GM12872 (cell line): Measurements from ENCODE around the gene ATP9A.

ENCODE experiments used
- TF ChIP-seq, protein P1 (sequence below): IDR thresholded peaks from 3 replicates; pipeline ENCODE4 v1.5.1; 2011; ENCODE audit warnings: low read depth, mild to moderate bottlenecking, low read length, moderate library complexity; ENCODE audit not compliant: insufficient read depth

ATP9A gene

DNA sequence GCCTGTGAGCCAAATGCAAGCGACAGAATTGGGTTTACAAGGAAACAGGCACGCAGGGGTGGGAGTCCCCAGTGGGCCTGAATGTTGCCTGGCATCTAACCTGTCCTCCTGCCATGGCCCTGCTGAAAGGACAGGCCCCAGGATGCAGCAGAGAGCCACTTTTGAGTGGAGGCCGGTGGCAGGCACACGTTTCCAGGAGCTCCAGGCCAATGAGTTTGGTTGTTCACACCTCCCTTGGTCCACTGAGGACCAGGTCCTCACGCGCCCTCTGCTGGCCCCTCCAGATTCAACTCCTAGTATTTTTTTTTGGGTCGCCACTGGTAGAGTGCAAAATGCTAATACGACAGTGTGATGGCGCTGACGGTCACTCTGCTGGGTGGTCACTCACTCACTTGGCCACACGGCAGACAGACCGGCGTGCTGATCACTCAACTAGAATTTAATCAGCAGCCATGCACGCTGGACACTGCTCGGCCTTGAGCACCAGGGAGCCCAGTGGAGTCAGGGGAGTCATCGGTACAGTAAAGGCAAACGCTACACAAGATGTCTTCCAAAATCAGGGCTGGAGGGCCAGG is 143.9 kb downstream of the ATP9A start:
- TF ChIP-seq, protein P1, sequence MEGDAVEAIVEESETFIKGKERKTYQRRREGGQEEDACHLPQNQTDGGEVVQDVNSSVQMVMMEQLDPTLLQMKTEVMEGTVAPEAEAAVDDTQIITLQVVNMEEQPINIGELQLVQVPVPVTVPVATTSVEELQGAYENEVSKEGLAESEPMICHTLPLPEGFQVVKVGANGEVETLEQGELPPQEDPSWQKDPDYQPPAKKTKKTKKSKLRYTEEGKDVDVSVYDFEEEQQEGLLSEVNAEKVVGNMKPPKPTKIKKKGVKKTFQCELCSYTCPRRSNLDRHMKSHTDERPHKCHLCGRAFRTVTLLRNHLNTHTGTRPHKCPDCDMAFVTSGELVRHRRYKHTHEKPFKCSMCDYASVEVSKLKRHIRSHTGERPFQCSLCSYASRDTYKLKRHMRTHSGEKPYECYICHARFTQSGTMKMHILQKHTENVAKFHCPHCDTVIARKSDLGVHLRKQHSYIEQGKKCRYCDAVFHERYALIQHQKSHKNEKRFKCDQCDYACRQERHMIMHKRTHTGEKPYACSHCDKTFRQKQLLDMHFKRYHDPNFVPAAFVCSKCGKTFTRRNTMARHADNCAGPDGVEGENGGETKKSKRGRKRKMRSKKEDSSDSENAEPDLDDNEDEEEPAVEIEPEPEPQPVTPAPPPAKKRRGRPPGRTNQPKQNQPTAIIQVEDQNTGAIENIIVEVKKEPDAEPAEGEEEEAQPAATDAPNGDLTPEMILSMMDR: peak; percentile 78

DNA sequence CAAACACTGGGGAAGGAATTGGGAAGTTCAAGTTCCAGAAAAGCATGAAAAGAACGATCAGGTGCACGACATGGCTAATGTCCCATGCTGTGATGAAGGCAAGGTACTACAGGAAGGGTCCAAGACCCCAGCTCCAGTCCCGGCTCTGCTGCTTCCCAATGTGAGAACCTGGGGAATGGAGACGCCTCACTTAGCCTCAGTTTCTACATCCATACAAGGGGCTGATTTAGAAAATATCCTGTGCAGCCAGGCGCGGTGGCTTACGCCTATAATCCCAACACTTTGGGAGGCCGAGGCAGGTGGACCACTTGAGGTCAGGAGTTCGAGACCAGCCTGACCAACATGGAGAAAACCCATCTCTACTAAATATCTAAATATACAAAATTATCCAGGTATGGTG is 144.9 kb downstream of the ATP9A start:
- TF ChIP-seq, protein P1: no peak

DNA sequence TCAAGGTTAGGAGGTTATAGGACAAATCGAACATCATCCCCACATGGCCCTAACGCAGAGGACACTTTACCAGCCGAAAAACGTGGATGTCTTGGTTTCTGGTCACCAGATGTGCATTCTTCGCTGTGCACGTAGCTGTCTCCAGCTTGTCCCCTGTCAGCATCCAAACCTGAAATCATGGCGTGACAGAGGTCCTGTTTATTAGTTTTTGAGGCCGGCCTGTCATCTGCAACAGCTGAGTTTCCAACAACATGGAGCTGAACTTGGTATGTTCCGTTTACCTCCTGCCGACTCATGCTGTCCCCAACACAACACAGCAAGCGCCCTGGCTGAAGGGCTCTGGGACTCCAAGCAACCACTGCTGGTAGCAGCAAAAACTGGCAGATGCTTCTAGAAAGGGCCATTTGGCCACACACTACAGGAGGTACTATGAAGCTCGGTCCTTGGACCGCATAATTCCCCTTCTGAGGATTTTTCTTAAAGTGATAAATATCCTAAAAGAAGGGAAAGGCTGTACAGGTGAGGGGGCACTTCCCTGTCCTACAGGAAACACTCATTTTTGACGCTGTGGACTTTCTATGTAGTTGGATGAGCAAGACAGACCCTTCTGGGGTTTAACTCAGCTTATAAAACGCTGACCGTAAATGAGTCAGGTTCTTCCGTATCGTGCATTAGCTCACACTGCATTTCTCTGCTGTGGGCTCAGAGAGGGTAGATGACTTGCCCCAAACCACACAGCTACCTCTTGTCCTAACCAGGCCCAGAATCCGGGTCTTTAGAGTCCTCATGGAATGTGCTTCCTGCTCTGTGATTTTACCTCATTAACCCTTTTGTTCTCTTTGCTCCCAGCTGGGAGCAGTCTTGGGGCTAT is 146.0 kb downstream of the ATP9A start:
- TF ChIP-seq, protein P1: no peak

DNA sequence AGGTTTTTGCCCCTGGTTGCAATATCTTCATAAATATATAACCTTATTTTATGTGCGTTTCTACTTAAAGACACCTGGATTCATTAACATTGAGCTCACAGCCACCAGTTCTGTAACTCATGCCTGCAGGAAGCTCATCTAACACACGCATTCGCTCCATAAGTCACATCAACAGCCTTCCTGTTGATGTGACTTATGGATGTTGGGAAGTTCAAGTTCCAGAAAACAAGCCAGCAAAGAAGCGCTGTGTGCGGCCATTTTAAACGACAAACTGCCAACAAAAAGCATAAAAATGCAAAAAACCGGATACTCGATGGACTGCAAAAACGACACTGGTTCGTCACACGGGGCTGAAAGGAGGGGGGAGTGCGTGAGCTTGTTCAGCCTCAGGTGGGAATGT is 147.8 kb downstream of the ATP9A start:
- TF ChIP-seq, protein P1: no peak

DNA sequence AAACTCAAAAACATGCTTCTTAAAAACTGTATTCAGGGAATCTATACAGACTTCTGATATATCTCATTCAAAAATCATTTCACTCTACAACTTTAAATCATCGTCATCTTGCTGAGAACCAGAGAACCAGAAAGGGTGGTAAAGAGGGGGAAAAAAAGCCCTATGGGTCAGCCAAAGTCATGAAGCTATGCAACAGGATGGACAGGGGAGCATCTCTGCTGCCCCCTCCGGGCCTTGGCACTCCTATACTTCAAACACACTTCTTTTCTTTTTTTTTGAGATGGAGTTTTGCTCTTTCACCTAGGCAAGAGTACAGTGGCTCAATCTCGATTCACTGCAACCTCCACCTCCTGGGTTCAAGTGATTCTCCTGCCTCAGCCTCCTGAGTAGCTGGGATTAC is 152.1 kb downstream of the ATP9A start:
- TF ChIP-seq, protein P1: peak; percentile 47; the same call in 2 of the 3 replicates

DNA sequence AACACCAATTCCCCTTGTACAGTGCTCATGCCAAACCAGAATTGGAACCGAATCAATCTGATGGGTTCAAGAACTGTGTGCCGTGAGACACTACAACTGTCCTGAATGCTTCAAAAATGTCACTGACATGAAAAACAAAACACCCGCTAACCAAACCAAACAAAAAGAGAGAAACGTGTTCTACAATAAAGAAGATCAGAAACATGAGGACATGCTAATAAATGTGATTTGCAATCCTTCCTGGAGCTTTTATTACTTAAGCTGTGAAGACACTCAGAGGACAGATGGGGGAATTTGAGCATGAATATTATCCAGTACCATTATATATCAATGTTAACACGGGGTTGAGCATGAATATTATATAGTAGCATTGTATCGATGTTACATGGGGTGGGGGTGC is 153.5 kb downstream of the ATP9A start:
- TF ChIP-seq, protein P1: no peak

DNA sequence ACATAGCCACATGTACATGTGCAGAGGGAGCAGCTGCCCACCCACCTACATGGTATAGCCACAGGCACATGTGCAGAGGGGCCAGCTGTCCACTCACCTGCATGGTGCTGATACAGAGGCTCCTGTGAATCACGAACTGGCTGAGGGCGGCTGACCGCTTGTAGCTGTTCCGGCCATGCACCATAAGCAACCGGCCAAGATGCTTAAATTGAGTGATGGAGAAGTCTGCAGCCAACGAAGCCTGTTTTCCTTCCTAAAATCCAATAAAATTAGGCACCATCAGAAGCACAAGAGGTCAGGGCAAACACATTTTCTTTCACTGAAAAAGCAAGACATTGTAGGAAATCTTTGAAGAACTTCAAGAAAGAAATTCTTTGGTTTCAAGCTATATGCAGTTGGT is 154.6 kb downstream of the ATP9A start:
- TF ChIP-seq, protein P1: no peak
